ENCODE data around the gene SCLT1. TPM values are rescaled to one million over a fixed set of nuclear protein-coding genes. Genes with fewer than 3 reads are reported as not detected.

SCLT1 gene
- total and polyA plus RNA-seq, 2 donors (not counting 1 experiment from before 2014, with no cell fraction given), result 3.5 to 27.2 TPM

DNA sequence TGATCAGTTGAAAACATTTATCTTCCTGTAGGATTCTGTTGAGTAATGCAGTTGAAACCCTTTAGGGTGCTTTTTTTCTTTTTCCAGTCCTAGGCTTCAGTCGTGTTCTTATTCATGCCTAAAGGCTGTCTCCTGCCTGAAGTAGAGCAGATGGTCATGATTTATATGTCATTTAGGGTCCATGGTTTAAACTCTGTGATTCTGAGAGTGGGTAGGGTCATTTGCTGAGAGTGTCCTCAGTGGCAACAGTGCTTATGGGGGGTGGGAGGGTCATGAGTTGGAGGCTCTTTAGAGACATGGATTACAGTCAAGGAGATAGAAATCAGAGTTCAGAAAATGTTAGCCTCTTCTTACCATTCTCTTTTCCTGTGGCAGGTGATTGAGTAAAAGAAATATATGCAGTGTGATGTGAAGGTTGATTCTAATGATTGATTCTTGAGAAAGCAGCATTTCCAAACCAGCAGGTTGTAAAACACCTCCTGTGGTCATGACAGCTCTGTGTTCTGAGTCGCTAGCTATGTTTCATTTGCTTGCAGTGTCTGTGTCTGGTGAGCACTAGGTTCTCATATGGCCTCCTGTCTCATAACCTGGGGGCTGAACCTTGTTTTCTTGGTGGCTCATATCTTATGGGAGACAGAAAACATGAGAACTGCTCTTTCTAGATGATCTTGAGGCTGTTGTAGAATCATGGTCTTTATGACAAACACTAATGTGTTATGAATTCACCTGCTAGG is 223.4 kb downstream of the SCLT1 start:
- no peak overlapping the region for H3K27ac Mint-ChIP-seq
- no peak overlapping the region for H3K4me3 Mint-ChIP-seq
- no peaks in the 10 kb centered on the region for H3K4me1 ChIP-seq (ENCODE audit: control insufficient read depth in 2 of 2, insufficient read depth in 2 of 2, low read length in 2 of 2)
- DNase-seq (no peak), ATAC-seq (ENCODE audit: low read depth) (no peak)
- H3K79me2 ChIP-seq (ENCODE audit: control insufficient read depth, insufficient read depth, low read length), result no peaks in the 10 kb centered on the region
- intact Hi-C loops (cut with micrococcal nuclease), result no loop called here
- H3K36me3 ChIP-seq (replicated peaks in 1 of 2; ENCODE audit: control extremely low read depth in 1 of 2, control insufficient read depth in 1 of 2, extremely low read depth in 1 of 2, insufficient read depth in 2 of 2, low read length in 1 of 2), result peaks cover 25 to 59% of the 10 kb centered on the region in 2 experiments
- peaks cover 13% of the 10 kb centered on the region for H3K4me1 Mint-ChIP-seq
- CTCF ChIA-PET, result no interaction called here
- no peak overlapping the region for H2AFZ ChIP-seq (ENCODE audit: insufficient read depth, low read depth, low read length, poor library complexity, severe bottlenecking)
- TF ChIP-seq EZH2 (IDR thresholded peaks at IDR 0.05; ENCODE audit: borderline replicate concordance, insufficient read depth, low read depth, low read length, poor library complexity, severe bottlenecking), result no peak
- TF ChIP-seq, protein P1, sequence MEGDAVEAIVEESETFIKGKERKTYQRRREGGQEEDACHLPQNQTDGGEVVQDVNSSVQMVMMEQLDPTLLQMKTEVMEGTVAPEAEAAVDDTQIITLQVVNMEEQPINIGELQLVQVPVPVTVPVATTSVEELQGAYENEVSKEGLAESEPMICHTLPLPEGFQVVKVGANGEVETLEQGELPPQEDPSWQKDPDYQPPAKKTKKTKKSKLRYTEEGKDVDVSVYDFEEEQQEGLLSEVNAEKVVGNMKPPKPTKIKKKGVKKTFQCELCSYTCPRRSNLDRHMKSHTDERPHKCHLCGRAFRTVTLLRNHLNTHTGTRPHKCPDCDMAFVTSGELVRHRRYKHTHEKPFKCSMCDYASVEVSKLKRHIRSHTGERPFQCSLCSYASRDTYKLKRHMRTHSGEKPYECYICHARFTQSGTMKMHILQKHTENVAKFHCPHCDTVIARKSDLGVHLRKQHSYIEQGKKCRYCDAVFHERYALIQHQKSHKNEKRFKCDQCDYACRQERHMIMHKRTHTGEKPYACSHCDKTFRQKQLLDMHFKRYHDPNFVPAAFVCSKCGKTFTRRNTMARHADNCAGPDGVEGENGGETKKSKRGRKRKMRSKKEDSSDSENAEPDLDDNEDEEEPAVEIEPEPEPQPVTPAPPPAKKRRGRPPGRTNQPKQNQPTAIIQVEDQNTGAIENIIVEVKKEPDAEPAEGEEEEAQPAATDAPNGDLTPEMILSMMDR (IDR thresholded peaks at IDR 0.05), result no peak
- H3K9me3 Mint-ChIP-seq (ENCODE audit: insufficient read depth), result no peaks in the 10 kb centered on the region
- POLR2A ChIA-PET, result no interaction called here
- no peaks in the 10 kb centered on the region for H4K20me1 ChIP-seq (ENCODE audit: control insufficient read depth, insufficient read depth, low read length, poor library complexity, severe bottlenecking)
- H3K9me3 ChIP-seq (ENCODE audit: control extremely low read depth in 1 of 3, control insufficient read depth in 2 of 3, insufficient read depth in 1 of 3, low read length in 2 of 3), result no peaks in the 10 kb centered on the region
- H3K27me3 Mint-ChIP-seq, result no peaks in the 10 kb centered on the region
- no peak overlapping the region for H3K4me3 ChIP-seq (ENCODE audit: control extremely low read depth in 1 of 5, extremely low read depth in 1 of 5, insufficient read depth in 1 of 5, low read depth in 2 of 5, low read length in 4 of 5)
- no peak overlapping the region for H3K4me2 ChIP-seq (replicated peaks; ENCODE audit: low read depth, low read length, poor library complexity, severe bottlenecking)
- H3K27ac ChIP-seq (ENCODE audit: low read length in 2 of 2), result no peak overlapping the region
- no peaks in the 10 kb centered on the region for H3K27me3 ChIP-seq (replicated peaks in 1 of 4; ENCODE audit: control extremely low read depth in 1 of 4, control insufficient read depth in 3 of 4, insufficient read depth in 4 of 4, low read length in 3 of 4)
- H3K9ac ChIP-seq (ENCODE audit: low read length), result no peak overlapping the region
- 100% methylated on average over 2 of the region's 2 CpGs for WGBS (ENCODE audit: insufficient coverage)

- no peak overlapping the region for H3K27ac Mint-ChIP-seq
- CTCF ChIA-PET, result interaction anchor here (0.9 to 1.8 kb wide), 2 partner anchors 10 to 86 kb away, joined by 4 to 7 read pairs; no protein-coding TSS in a partner anchor
- intact Hi-C loops (cut with micrococcal nuclease), result no loop called here
- Histone ChIP-seq H3K4me2 (replicated peaks; ENCODE audit: low read depth, low read length, poor library complexity, severe bottlenecking) (no peak overlapping the region), H4K20me1 (ENCODE audit: control insufficient read depth, insufficient read depth, low read length, poor library complexity, severe bottlenecking) (peaks cover under 1% of the 10 kb centered on the region), H3K9me3 (ENCODE audit: control extremely low read depth in 1 of 3, control insufficient read depth in 2 of 3, insufficient read depth in 1 of 3, low read length in 2 of 3) (no peaks in the 10 kb centered on the region), H3K79me2 (ENCODE audit: control insufficient read depth, insufficient read depth, low read length) (no peaks in the 10 kb centered on the region), H3K4me1 (ENCODE audit: control insufficient read depth in 2 of 2, insufficient read depth in 2 of 2, low read length in 2 of 2) (no peaks in the 10 kb centered on the region), H3K27ac (ENCODE audit: low read length in 2 of 2) (no peak overlapping the region), H3K4me3 (ENCODE audit: control extremely low read depth in 1 of 5, extremely low read depth in 1 of 5, insufficient read depth in 1 of 5, low read depth in 2 of 5, low read length in 4 of 5) (no peak overlapping the region), H3K9ac (ENCODE audit: low read length) (no peak overlapping the region), H3K27me3 (replicated peaks in 1 of 4; ENCODE audit: control extremely low read depth in 1 of 4, control insufficient read depth in 3 of 4, insufficient read depth in 4 of 4, low read length in 3 of 4) (no peaks in the 10 kb centered on the region), H3K36me3 (replicated peaks in 1 of 2; ENCODE audit: control extremely low read depth in 1 of 2, control insufficient read depth in 1 of 2, extremely low read depth in 1 of 2, insufficient read depth in 2 of 2, low read length in 1 of 2) (peaks cover 25 to 65% of the 10 kb centered on the region in 2 experiments), H2AFZ (ENCODE audit: insufficient read depth, low read depth, low read length, poor library complexity, severe bottlenecking) (no peak overlapping the region)
- no peak for TF ChIP-seq EZH2 (IDR thresholded peaks at IDR 0.05; ENCODE audit: borderline replicate concordance, insufficient read depth, low read depth, low read length, poor library complexity, severe bottlenecking)
- DNase-seq (no peak), ATAC-seq (ENCODE audit: low read depth) (no peak)
- H3K4me3 Mint-ChIP-seq, result no peak overlapping the region
- no CpG with 5 or more reads among the region's 3 CpGs for WGBS (ENCODE audit: insufficient coverage)
- H3K27me3 Mint-ChIP-seq, result no peaks in the 10 kb centered on the region
- no peaks in the 10 kb centered on the region for H3K9me3 Mint-ChIP-seq (ENCODE audit: insufficient read depth)
- POLR2A ChIA-PET, result no interaction called here
- peaks cover 13% of the 10 kb centered on the region for H3K4me1 Mint-ChIP-seq
Observed at GRCh38 chr4:128868758-128869157, 224.6 kb downstream of the SCLT1 start.

Measured in B cell (primary cell).